ENCODE results near the gene IL17C. TPM values are rescaled to one million over a fixed set of nuclear protein-coding genes. Genes with fewer than 3 reads are reported as not detected.
A peak's percentile ranks its signal among the peaks of the same experiment; 100 is the strongest.

The IL17C gene
- total and polyA plus RNA-seq, 9 of the 15 experiments (the other 6 are each of a cell fraction or from before 2014, with no cell fraction given): not detected

DNA sequence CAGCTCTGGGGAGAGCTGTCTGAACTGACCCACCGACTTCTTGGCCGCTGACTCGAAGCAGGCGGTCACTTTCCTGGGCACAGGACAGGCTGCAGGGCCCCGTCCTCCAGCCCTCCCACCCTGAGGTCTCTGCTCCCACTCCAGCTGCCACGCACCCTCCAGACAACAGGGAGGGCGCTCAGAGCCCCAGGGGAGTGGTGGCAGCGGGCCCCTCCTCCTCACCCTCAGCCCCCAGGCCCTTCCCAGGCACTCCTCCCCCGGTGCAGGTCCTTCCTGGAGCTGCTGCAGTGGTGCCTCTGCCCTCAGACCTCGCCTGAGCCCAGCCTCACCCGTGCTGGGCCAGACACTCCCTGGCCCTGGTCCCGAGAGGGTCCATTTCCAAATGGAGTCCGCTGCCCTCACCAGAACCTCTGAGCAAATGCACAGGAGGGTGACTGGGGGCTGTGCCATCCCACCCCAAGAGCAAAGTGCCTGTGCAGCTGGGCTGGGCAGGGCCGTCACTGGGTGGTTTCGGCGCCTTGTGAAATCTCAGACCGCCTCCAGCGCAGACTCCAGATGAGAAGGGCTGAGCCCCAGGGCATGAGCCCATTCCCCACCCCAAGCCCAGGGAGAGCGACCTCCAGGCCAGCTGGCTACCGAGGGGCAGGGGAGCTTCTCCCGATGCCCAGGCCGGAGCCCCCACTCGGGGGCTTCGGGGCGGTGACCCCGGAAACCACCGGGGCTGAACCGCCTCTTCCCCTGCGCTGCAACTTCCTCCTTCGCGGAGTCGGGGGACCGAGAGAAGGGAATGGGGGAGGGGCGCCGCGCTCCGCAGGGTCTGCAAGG lies 11.8 kb downstream of the IL17C start (continued):
- TF ChIP-seq, protein P1, sequence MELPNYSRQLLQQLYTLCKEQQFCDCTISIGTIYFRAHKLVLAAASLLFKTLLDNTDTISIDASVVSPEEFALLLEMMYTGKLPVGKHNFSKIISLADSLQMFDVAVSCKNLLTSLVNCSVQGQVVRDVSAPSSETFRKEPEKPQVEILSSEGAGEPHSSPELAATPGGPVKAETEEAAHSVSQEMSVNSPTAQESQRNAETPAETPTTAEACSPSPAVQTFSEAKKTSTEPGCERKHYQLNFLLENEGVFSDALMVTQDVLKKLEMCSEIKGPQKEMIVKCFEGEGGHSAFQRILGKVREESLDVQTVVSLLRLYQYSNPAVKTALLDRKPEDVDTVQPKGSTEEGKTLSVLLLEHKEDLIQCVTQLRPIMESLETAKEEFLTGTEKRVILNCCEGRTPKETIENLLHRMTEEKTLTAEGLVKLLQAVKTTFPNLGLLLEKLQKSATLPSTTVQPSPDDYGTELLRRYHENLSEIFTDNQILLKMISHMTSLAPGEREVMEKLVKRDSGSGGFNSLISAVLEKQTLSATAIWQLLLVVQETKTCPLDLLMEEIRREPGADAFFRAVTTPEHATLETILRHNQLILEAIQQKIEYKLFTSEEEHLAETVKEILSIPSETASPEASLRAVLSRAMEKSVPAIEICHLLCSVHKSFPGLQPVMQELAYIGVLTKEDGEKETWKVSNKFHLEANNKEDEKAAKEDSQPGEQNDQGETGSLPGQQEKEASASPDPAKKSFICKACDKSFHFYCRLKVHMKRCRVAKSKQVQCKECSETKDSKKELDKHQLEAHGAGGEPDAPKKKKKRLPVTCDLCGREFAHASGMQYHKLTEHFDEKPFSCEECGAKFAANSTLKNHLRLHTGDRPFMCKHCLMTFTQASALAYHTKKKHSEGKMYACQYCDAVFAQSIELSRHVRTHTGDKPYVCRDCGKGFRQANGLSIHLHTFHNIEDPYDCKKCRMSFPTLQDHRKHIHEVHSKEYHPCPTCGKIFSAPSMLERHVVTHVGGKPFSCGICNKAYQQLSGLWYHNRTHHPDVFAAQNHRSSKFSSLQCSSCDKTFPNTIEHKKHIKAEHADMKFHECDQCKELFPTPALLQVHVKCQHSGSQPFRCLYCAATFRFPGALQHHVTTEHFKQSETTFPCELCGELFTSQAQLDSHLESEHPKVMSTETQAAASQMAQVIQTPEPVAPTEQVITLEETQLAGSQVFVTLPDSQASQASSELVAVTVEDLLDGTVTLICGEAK (IDR thresholded peaks at IDR 0.05): peak; percentile 63; the same call in 1 of the 2 replicates
- TF ChIP-seq, protein P1 (CRISPR knock-in tag; IDR thresholded peaks at IDR 0.05): no peak
- TF ChIP-seq, protein P2, sequence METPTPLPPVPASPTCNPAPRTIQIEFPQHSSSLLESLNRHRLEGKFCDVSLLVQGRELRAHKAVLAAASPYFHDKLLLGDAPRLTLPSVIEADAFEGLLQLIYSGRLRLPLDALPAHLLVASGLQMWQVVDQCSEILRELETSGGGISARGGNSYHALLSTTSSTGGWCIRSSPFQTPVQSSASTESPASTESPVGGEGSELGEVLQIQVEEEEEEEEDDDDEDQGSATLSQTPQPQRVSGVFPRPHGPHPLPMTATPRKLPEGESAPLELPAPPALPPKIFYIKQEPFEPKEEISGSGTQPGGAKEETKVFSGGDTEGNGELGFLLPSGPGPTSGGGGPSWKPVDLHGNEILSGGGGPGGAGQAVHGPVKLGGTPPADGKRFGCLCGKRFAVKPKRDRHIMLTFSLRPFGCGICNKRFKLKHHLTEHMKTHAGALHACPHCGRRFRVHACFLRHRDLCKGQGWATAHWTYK (CRISPR knock-in tag; IDR thresholded peaks at IDR 0.05): peak; percentile 54; the same call in 1 of the 2 replicates
- TF ChIP-seq KDM1A (IDR thresholded peaks at IDR 0.05): no peak
- TF ChIP-seq, protein P3, sequence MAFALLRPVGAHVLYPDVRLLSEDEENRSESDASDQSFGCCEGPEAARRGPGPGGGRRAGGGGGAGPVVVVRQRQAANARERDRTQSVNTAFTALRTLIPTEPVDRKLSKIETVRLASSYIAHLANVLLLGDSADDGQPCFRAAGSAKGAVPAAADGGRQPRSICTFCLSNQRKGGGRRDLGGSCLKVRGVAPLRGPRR (CRISPR knock-in tag; IDR thresholded peaks at IDR 0.05): no peak
- 0 out of 2 replicates have a peak, but pooled peaks have one; percentile 80 for TF ChIP-seq RBM14 (IDR thresholded peaks at IDR 0.05; ENCODE audit: borderline replicate concordance, insufficient read depth, low read depth, low read length)
- peak; percentile 14 to 37; a peak in 2 of 4 replicates for TF ChIP-seq SIN3A (IDR thresholded peaks at IDR 0.05; ENCODE audit: borderline replicate concordance in 2 of 2, control insufficient read depth in 1 of 2, low read depth in 2 of 2, low read length in 2 of 2)
- TF ChIP-seq NRF1 (conservative IDR thresholded peaks at IDR 0.05 in 1 of 2, IDR thresholded peaks at IDR 0.05 in 1 of 2): peak; percentile 78 to 81
- TF ChIP-seq KDM2B (CRISPR knock-in tag; IDR thresholded peaks at IDR 0.05): 0 out of 2 replicates have a peak, but pooled peaks have one; percentile 7
- peak; percentile 64 for TF ChIP-seq SPI1 (IDR thresholded peaks at IDR 0.05; ENCODE audit: borderline replicate concordance, low read depth, low read length)
- TF ChIP-seq RBFOX2 (IDR thresholded peaks at IDR 0.05; ENCODE audit: low read depth, low read length): peak; percentile 50; the same call in 1 of the 2 replicates
- no peak for TF ChIP-seq KLF10 (CRISPR knock-in tag; IDR thresholded peaks at IDR 0.05)
- TF ChIP-seq TEAD4 (IDR thresholded peaks at IDR 0.05; ENCODE audit: low read length): no peak
- TF ChIP-seq TEAD4 (CRISPR knock-in tag; IDR thresholded peaks at IDR 0.05; ENCODE audit: borderline replicate concordance): 0 out of 2 replicates have a peak, but pooled peaks have one; percentile 7

Measured in K562 (cell line).